ENCODE measurements around the gene NIPSNAP2. TPM values are rescaled to one million over a fixed set of nuclear protein-coding genes. Genes with fewer than 3 reads are reported as not detected.
"Not testable (repeated sequence)": the region's sequence is repeated elsewhere in the genome, so short reads cannot be mapped to it uniquely, and the experiment has no call there.

Gene NIPSNAP2
- total and polyA plus RNA-seq, 2 donors: 38.4 to 61.3 TPM

GRCh38 chr7:56030340-56030739 lies 66.0 kb downstream of the NIPSNAP2 start:
- 98% methylated on average over 8 of the region's 8 CpGs for WGBS
- H3K27ac ChIP-seq (ENCODE audit: low read depth in 1 of 2, low read length in 1 of 2): no peak overlapping the region

GRCh38 chr7:56031556-56031955 lies 67.2 kb downstream of the NIPSNAP2 start:
- not testable (repeated sequence) for H3K4me3 ChIP-seq (ENCODE audit: low read length in 2 of 2); H3K27me3 ChIP-seq (ENCODE audit: control insufficient read depth in 2 of 2, insufficient read depth in 1 of 2, low read length in 1 of 2); H3K9me3 ChIP-seq (ENCODE audit: control insufficient read depth in 2 of 2, insufficient read depth in 1 of 2, low read length in 1 of 2); H3K4me1 ChIP-seq (ENCODE audit: control insufficient read depth in 2 of 2, insufficient read depth in 2 of 2, low read length in 2 of 2); DNase-seq (ENCODE audit: low read depth in 6 of 9, low spot score in 9 of 9); H3K36me3 ChIP-seq (ENCODE audit: control insufficient read depth in 2 of 2, insufficient read depth in 2 of 2, low read length in 1 of 2); H3K27ac ChIP-seq (ENCODE audit: low read depth in 1 of 2, low read length in 1 of 2)
- WGBS: 92% methylated on average over 8 of the region's 8 CpGs

More at GRCh38 chr7:56030340-56030739, 66.0 kb downstream of the NIPSNAP2 start:
- Histone ChIP-seq H3K36me3 (ENCODE audit: control insufficient read depth in 2 of 2, insufficient read depth in 2 of 2, low read length in 1 of 2) (peaks cover 6 to 8% of the 10 kb centered on the region in 2 donors), H3K27me3 (ENCODE audit: control insufficient read depth in 2 of 2, insufficient read depth in 1 of 2, low read length in 1 of 2) (no peaks in the 10 kb centered on the region), H3K9me3 (ENCODE audit: control insufficient read depth in 2 of 2, insufficient read depth in 1 of 2, low read length in 1 of 2) (no peaks in the 10 kb centered on the region), H3K4me1 (ENCODE audit: control insufficient read depth in 2 of 2, insufficient read depth in 2 of 2, low read length in 2 of 2) (peaks cover 2 to 4% of the 10 kb centered on the region in 2 donors), H3K4me3 (ENCODE audit: low read length in 2 of 2) (no peak overlapping the region)
- no peak for DNase-seq (ENCODE audit: low read depth in 6 of 9, low spot score in 9 of 9)

GRCh38 chr7:56032578-56032977 lies 68.2 kb downstream of the NIPSNAP2 start:
- H3K27ac ChIP-seq (ENCODE audit: low read depth in 1 of 2, low read length in 1 of 2); H3K4me3 ChIP-seq (ENCODE audit: low read length in 2 of 2): not testable (repeated sequence)
- WGBS: 97% methylated on average over 7 of the region's 7 CpGs

GRCh38 chr7:56033671-56034432 lies 69.5 kb downstream of the NIPSNAP2 start:
- peak; percentile 83 to 96 (median 89) for DNase-seq (ENCODE audit: low read depth in 6 of 9, low spot score in 9 of 9)
- Histone ChIP-seq H3K27me3 (ENCODE audit: control insufficient read depth in 2 of 2, insufficient read depth in 1 of 2, low read length in 1 of 2) (no peaks in the 10 kb centered on the region), H3K27ac (ENCODE audit: low read depth in 1 of 2, low read length in 1 of 2) (peak overlapping the region; percentile 22 to 87), H3K9me3 (ENCODE audit: control insufficient read depth in 2 of 2, insufficient read depth in 1 of 2, low read length in 1 of 2) (no peaks in the 10 kb centered on the region), H3K4me1 (ENCODE audit: control insufficient read depth in 2 of 2, insufficient read depth in 2 of 2, low read length in 2 of 2) (peaks cover 2 to 4% of the 10 kb centered on the region in 2 donors), H3K4me3 (ENCODE audit: low read length in 2 of 2) (peak overlapping the region; percentile 56 to 63), H3K36me3 (ENCODE audit: control insufficient read depth in 2 of 2, insufficient read depth in 2 of 2, low read length in 1 of 2) (peaks cover 0 to 3% of the 10 kb centered on the region in 2 donors)
- under 1% methylated on average over 27 of the region's 27 CpGs for WGBS

More at GRCh38 chr7:56032578-56032977, 68.2 kb downstream of the NIPSNAP2 start:
- not testable (repeated sequence) for H3K9me3 ChIP-seq (ENCODE audit: control insufficient read depth in 2 of 2, insufficient read depth in 1 of 2, low read length in 1 of 2); H3K27me3 ChIP-seq (ENCODE audit: control insufficient read depth in 2 of 2, insufficient read depth in 1 of 2, low read length in 1 of 2); DNase-seq (ENCODE audit: low read depth in 6 of 9, low spot score in 9 of 9); H3K4me1 ChIP-seq (ENCODE audit: control insufficient read depth in 2 of 2, insufficient read depth in 2 of 2, low read length in 2 of 2); H3K36me3 ChIP-seq (ENCODE audit: control insufficient read depth in 2 of 2, insufficient read depth in 2 of 2, low read length in 1 of 2)

GRCh38 chr7:56040730-56041129 lies 76.3 kb downstream of the NIPSNAP2 start:
- no peak overlapping the region for H3K27ac ChIP-seq (ENCODE audit: low read depth in 1 of 2, low read length in 1 of 2)
- H3K9me3 ChIP-seq (ENCODE audit: control insufficient read depth in 2 of 2, insufficient read depth in 1 of 2, low read length in 1 of 2): no peaks in the 10 kb centered on the region
- H3K36me3 ChIP-seq (ENCODE audit: control insufficient read depth in 2 of 2, insufficient read depth in 2 of 2, low read length in 1 of 2): no peaks in the 10 kb centered on the region
- H3K4me3 ChIP-seq (ENCODE audit: low read length in 2 of 2): no peak overlapping the region
- DNase-seq (ENCODE audit: low read depth in 6 of 9, low spot score in 9 of 9): no peak
- 97% methylated on average over 3 of the region's 3 CpGs for WGBS
- no peaks in the 10 kb centered on the region for H3K4me1 ChIP-seq (ENCODE audit: control insufficient read depth in 2 of 2, insufficient read depth in 2 of 2, low read length in 2 of 2)
- H3K27me3 ChIP-seq (ENCODE audit: control insufficient read depth in 2 of 2, insufficient read depth in 1 of 2, low read length in 1 of 2): no peaks in the 10 kb centered on the region

- not testable (repeated sequence) for H3K27ac ChIP-seq (ENCODE audit: low read depth in 1 of 2, low read length in 1 of 2); DNase-seq (ENCODE audit: low read depth in 6 of 9, low spot score in 9 of 9); H3K9me3 ChIP-seq (ENCODE audit: control insufficient read depth in 2 of 2, insufficient read depth in 1 of 2, low read length in 1 of 2); H3K36me3 ChIP-seq (ENCODE audit: control insufficient read depth in 2 of 2, insufficient read depth in 2 of 2, low read length in 1 of 2); H3K27me3 ChIP-seq (ENCODE audit: control insufficient read depth in 2 of 2, insufficient read depth in 1 of 2, low read length in 1 of 2); H3K4me3 ChIP-seq (ENCODE audit: low read length in 2 of 2); H3K4me1 ChIP-seq (ENCODE audit: control insufficient read depth in 2 of 2, insufficient read depth in 2 of 2, low read length in 2 of 2)
- 97% methylated on average over 2 of the region's 2 CpGs for WGBS
Observed at GRCh38 chr7:56045758-56046157, 81.4 kb downstream of the NIPSNAP2 start.

GRCh38 chr7:56046721-56047445 lies 82.5 kb downstream of the NIPSNAP2 start:
- Histone ChIP-seq H3K4me1 (ENCODE audit: control insufficient read depth in 2 of 2, insufficient read depth in 2 of 2, low read length in 2 of 2) (peaks cover 0 to 4% of the 10 kb centered on the region in 2 donors), H3K4me3 (ENCODE audit: low read length in 2 of 2) (no peak overlapping the region), H3K27me3 (ENCODE audit: control insufficient read depth in 2 of 2, insufficient read depth in 1 of 2, low read length in 1 of 2) (no peaks in the 10 kb centered on the region), H3K27ac (ENCODE audit: low read depth in 1 of 2, low read length in 1 of 2) (peak overlapping the region in 1 of 2 donors; percentile 18), H3K36me3 (ENCODE audit: control insufficient read depth in 2 of 2, insufficient read depth in 2 of 2, low read length in 1 of 2) (no peaks in the 10 kb centered on the region), H3K9me3 (ENCODE audit: control insufficient read depth in 2 of 2, insufficient read depth in 1 of 2, low read length in 1 of 2) (peaks cover 0 to 2% of the 10 kb centered on the region in 2 donors)
- 92% methylated on average over 5 of the region's 5 CpGs for WGBS
- DNase-seq (ENCODE audit: low read depth in 6 of 9, low spot score in 9 of 9): no peak

GRCh38 chr7:56047446-56048116 lies 83.2 kb downstream of the NIPSNAP2 start:
- not testable (repeated sequence) for H3K4me1 ChIP-seq (ENCODE audit: control insufficient read depth in 2 of 2, insufficient read depth in 2 of 2, low read length in 2 of 2)

GRCh38 chr7:56048245-56048644 lies 83.9 kb downstream of the NIPSNAP2 start:
- DNase-seq (ENCODE audit: low read depth in 6 of 9, low spot score in 9 of 9): no peak
- no peaks in the 10 kb centered on the region for H3K27me3 ChIP-seq (ENCODE audit: control insufficient read depth in 2 of 2, insufficient read depth in 1 of 2, low read length in 1 of 2)
- peaks cover 3 to 5% of the 10 kb centered on the region in 2 donors for H3K36me3 ChIP-seq (ENCODE audit: control insufficient read depth in 2 of 2, insufficient read depth in 2 of 2, low read length in 1 of 2)
- no peak overlapping the region for H3K27ac ChIP-seq (ENCODE audit: low read depth in 1 of 2, low read length in 1 of 2)
- H3K4me3 ChIP-seq (ENCODE audit: low read length in 2 of 2): no peak overlapping the region
- H3K4me1 ChIP-seq (ENCODE audit: control insufficient read depth in 2 of 2, insufficient read depth in 2 of 2, low read length in 2 of 2): peaks cover 10 to 11% of the 10 kb centered on the region in 2 donors
- peaks cover 0 to 2% of the 10 kb centered on the region in 2 donors for H3K9me3 ChIP-seq (ENCODE audit: control insufficient read depth in 2 of 2, insufficient read depth in 1 of 2, low read length in 1 of 2)
- WGBS: 97% methylated on average over 1 of the region's 1 CpG

More at GRCh38 chr7:56047446-56048116, 83.2 kb downstream of the NIPSNAP2 start:
- DNase-seq (ENCODE audit: low read depth in 6 of 9, low spot score in 9 of 9); H3K9me3 ChIP-seq (ENCODE audit: control insufficient read depth in 2 of 2, insufficient read depth in 1 of 2, low read length in 1 of 2); H3K36me3 ChIP-seq (ENCODE audit: control insufficient read depth in 2 of 2, insufficient read depth in 2 of 2, low read length in 1 of 2); H3K27me3 ChIP-seq (ENCODE audit: control insufficient read depth in 2 of 2, insufficient read depth in 1 of 2, low read length in 1 of 2); H3K27ac ChIP-seq (ENCODE audit: low read depth in 1 of 2, low read length in 1 of 2); H3K4me3 ChIP-seq (ENCODE audit: low read length in 2 of 2): not testable (repeated sequence)
- 98% methylated on average over 11 of the region's 11 CpGs for WGBS

All from thymus (tissue), 11 donors.